Astrocyte (in vitro differentiated cells and primary cell): ENCODE data around the gene HACL1. TPM values are rescaled to one million over a fixed set of nuclear protein-coding genes. Genes with fewer than 3 reads are reported as not detected.
A peak's percentile ranks its signal among the peaks of the same experiment; 100 is the strongest.

ENCODE experiments used
- DNase-seq: peaks from one replicate; pipeline ENCODE4 v3.0.0-alpha.2; 2010; ENCODE audit warnings: low read depth
- FAIRE-seq: peaks from 2 replicates; lab custom pipeline; 2011; peaks lifted over from hg19 to GRCh38; lab: Jason Lieb, UNC
- H2AFZ ChIP-seq: 2 replicates; pipeline ENCODE4 v1.6.0; 2012; ENCODE audit warnings: low read depth, low read length, inconsistent platforms
- H3K27ac ChIP-seq: 2 replicates; pipeline ENCODE4 v1.5.1; 2011; ENCODE audit warnings: low read depth, low read length, inconsistent platforms
- H3K27me3 ChIP-seq: 2 replicates; pipeline ENCODE4 v1.6.0; 2011; ENCODE audit warnings: low read length, inconsistent platforms; ENCODE audit not compliant: insufficient read depth
- H3K36me3 ChIP-seq: 2 replicates; pipeline ENCODE4 v1.5.1; 2011; ENCODE audit warnings: low read length, inconsistent platforms; ENCODE audit not compliant: insufficient read depth
- H3K4me1 ChIP-seq: 2 replicates; pipeline ENCODE4 v1.5.1; 2011; ENCODE audit warnings: low read length, inconsistent platforms; ENCODE audit not compliant: insufficient read depth
- H3K4me2 ChIP-seq: 2 replicates; pipeline ENCODE4 v1.6.0; 2012; ENCODE audit warnings: low read length, inconsistent platforms
- H3K4me3 ChIP-seq: 2 replicates; pipeline ENCODE4 v1.5.1; 2011; ENCODE audit warnings: low read depth, mild to moderate bottlenecking, low read length, inconsistent platforms; ENCODE audit not compliant: insufficient read depth
- H3K79me2 ChIP-seq: 2 replicates; pipeline ENCODE4 v1.6.0; 2012; ENCODE audit warnings: mild to moderate bottlenecking, low read length, inconsistent platforms; ENCODE audit not compliant: insufficient read depth
- H3K9ac ChIP-seq: 2 replicates; pipeline ENCODE4 v1.6.0; 2012; ENCODE audit warnings: mild to moderate bottlenecking, low read length, inconsistent platforms
- H3K9me3 ChIP-seq: 2 replicates; pipeline ENCODE4 v1.5.1; 2012; ENCODE audit warnings: low read depth, mild to moderate bottlenecking, low read length, inconsistent platforms; ENCODE audit not compliant: insufficient read depth
- H4K20me1 ChIP-seq: 2 replicates; pipeline ENCODE4 v1.6.0; 2012; ENCODE audit warnings: low read length, inconsistent platforms; ENCODE audit not compliant: insufficient read depth
- H3K27ac Mint-ChIP-seq: one replicate; pipeline ENCODE4 v1.8.0; 2021; ENCODE audit warnings: mild to moderate bottlenecking, mixed read lengths; ENCODE audit not compliant: unreplicated experiment
- H3K27me3 Mint-ChIP-seq: one replicate; pipeline ENCODE4 v1.8.0; 2021; ENCODE audit warnings: low read depth, mixed read lengths; ENCODE audit not compliant: unreplicated experiment
- H3K36me3 Mint-ChIP-seq: one replicate; pipeline ENCODE4 v1.8.0; 2021; ENCODE audit warnings: low read depth, mixed read lengths; ENCODE audit not compliant: unreplicated experiment
- H3K4me1 Mint-ChIP-seq: one replicate; pipeline ENCODE4 v1.8.0; 2021; ENCODE audit warnings: low read depth, mixed read lengths; ENCODE audit not compliant: unreplicated experiment
- H3K4me3 Mint-ChIP-seq: one replicate; pipeline ENCODE4 v1.8.0; 2021; ENCODE audit warnings: mild to moderate bottlenecking, moderate library complexity, mixed read lengths; ENCODE audit not compliant: unreplicated experiment
- H3K9me3 Mint-ChIP-seq: one replicate; pipeline ENCODE4 v1.8.0; 2021; ENCODE audit warnings: mild to moderate bottlenecking, mixed read lengths; ENCODE audit not compliant: unreplicated experiment
- CTCF ChIP-seq: IDR thresholded peaks from 2 replicates; pipeline ENCODE4 v1.5.1; 2011; ENCODE audit warnings: low read depth, mild to moderate bottlenecking, inconsistent platforms, low read length, moderate library complexity; ENCODE audit not compliant: insufficient read depth
- EZH2 ChIP-seq: IDR thresholded peaks from 2 replicates; pipeline ENCODE4 v1.6.1; 2012; ENCODE audit warnings: mild to moderate bottlenecking, low read length, inconsistent platforms; ENCODE audit not compliant: insufficient read depth
- total RNA-seq: library from RNA; stranded (reverse); gene quantifications from 2 replicates; pipeline ENCODE4 v1.2.1, GENCODE V29; 2021

The HACL1 gene
- total RNA-seq, 1 donor from 2014 or later, result 17.8 TPM

GRCh38 chr3:15616053-15616452 lies 14.7 kb upstream of the HACL1 start:
- FAIRE-seq (no peak), DNase-seq (peak; percentile 70)
- Mint-ChIP-seq H3K4me3 (no peak overlapping the region), H3K36me3 (peaks cover 3% of the 10 kb centered on the region), H3K9me3 (peaks cover 20% of the 10 kb centered on the region), H3K27me3 (no peaks in the 10 kb centered on the region), H3K4me1 (no peaks in the 10 kb centered on the region), H3K27ac (no peak overlapping the region)
- no peaks in the 10 kb centered on the region for H3K4me1 ChIP-seq
- H3K36me3 ChIP-seq, result no peaks in the 10 kb centered on the region
- no peak overlapping the region for H3K9ac ChIP-seq
- peak overlapping the region; percentile 28 for H3K4me2 ChIP-seq
- H3K27me3 ChIP-seq, result no peaks in the 10 kb centered on the region
- TF ChIP-seq CTCF (no peak), EZH2 (no peak)
- no peak overlapping the region for H3K4me3 ChIP-seq
- no peaks in the 10 kb centered on the region for H3K79me2 ChIP-seq
- H4K20me1 ChIP-seq, result no peaks in the 10 kb centered on the region
- peaks cover 2% of the 10 kb centered on the region for H3K9me3 ChIP-seq
- H2AFZ ChIP-seq, result no peak overlapping the region
- H3K27ac ChIP-seq, result no peak overlapping the region

GRCh38 chr3:15614958-15615357 lies 13.6 kb upstream of the HACL1 start:
- H3K9ac ChIP-seq, result no peak overlapping the region
- H3K9me3 ChIP-seq, result no peaks in the 10 kb centered on the region
- no peak overlapping the region for H3K4me2 ChIP-seq
- Mint-ChIP-seq H3K27me3 (no peaks in the 10 kb centered on the region), H3K36me3 (no peaks in the 10 kb centered on the region), H3K27ac (no peak overlapping the region), H3K4me3 (no peak overlapping the region), H3K4me1 (no peaks in the 10 kb centered on the region), H3K9me3 (peaks cover 12% of the 10 kb centered on the region)
- peak; percentile 5 for FAIRE-seq
- no peaks in the 10 kb centered on the region for H3K4me1 ChIP-seq
- no peak overlapping the region for H3K27ac ChIP-seq
- H3K36me3 ChIP-seq, result no peaks in the 10 kb centered on the region
- H4K20me1 ChIP-seq, result no peaks in the 10 kb centered on the region
- TF ChIP-seq CTCF (no peak), EZH2 (no peak)
- H3K4me3 ChIP-seq, result no peak overlapping the region
- H3K79me2 ChIP-seq, result no peaks in the 10 kb centered on the region
- H2AFZ ChIP-seq, result no peak overlapping the region
- DNase-seq, result no peak
- no peaks in the 10 kb centered on the region for H3K27me3 ChIP-seq

GRCh38 chr3:15612001-15612400 lies 10.6 kb upstream of the HACL1 start:
- TF ChIP-seq CTCF, result no peak
- TF ChIP-seq EZH2, result no peak
- Mint-ChIP-seq H3K27me3 (no peaks in the 10 kb centered on the region), H3K27ac (no peak overlapping the region), H3K36me3 (peaks cover 2% of the 10 kb centered on the region), H3K9me3 (no peaks in the 10 kb centered on the region), H3K4me1 (peaks cover under 1% of the 10 kb centered on the region), H3K4me3 (no peak overlapping the region)
- Histone ChIP-seq H3K27me3 (no peaks in the 10 kb centered on the region), H2AFZ (no peak overlapping the region), H3K27ac (no peak overlapping the region), H3K9ac (no peak overlapping the region), H3K36me3 (no peaks in the 10 kb centered on the region), H3K4me3 (no peak overlapping the region), H4K20me1 (no peaks in the 10 kb centered on the region), H3K79me2 (no peaks in the 10 kb centered on the region), H3K4me2 (no peak overlapping the region), H3K4me1 (no peaks in the 10 kb centered on the region), H3K9me3 (no peaks in the 10 kb centered on the region)
- FAIRE-seq, result no peak
- DNase-seq, result no peak
